Suprapubic skin (tissue), 4 donors: Measurements from ENCODE around the gene EMC6. TPM values are rescaled to one million over a fixed set of nuclear protein-coding genes. Genes with fewer than 3 reads are reported as not detected.

Experiments
- DNase-seq, 2 donors: peaks; one replicate each; pipeline ENCODE4 v3.0.0-alpha.2; 2019; ENCODE audit warnings: low spot score in 2 of 2
- H3K27ac ChIP-seq: fragments of 200-600 bp; sonication (generic); one replicate; pipeline ENCODE4 v1.5.1; 2019
- H3K27me3 ChIP-seq: fragments of 200-600 bp; sonication (generic); one replicate; pipeline ENCODE4 v1.5.1; 2019
- H3K36me3 ChIP-seq: fragments of 200-600 bp; sonication (generic); one replicate; pipeline ENCODE4 v1.5.1; 2019
- H3K4me1 ChIP-seq: fragments of 200-600 bp; sonication (generic); one replicate; pipeline ENCODE4 v1.5.1; 2019
- H3K4me3 ChIP-seq: fragments of 200-600 bp; sonication (generic); one replicate; pipeline ENCODE4 v1.5.1; 2019; ENCODE audit warnings: mild to moderate bottlenecking
- H3K9me3 ChIP-seq: fragments of 200-600 bp; sonication (generic); one replicate; pipeline ENCODE4 v1.5.1; 2019
- CTCF ChIP-seq, 2 donors: fragments of 200-600 bp in 1 of 2; fragments of 450-650 bp in 1 of 2; sonication (generic) in 1 of 2; IDR thresholded peaks; one replicate each; pipeline ENCODE4 v1.5.1; 2016 to 2019; ENCODE audit warnings: antibody characterized with exemption in 2 of 2, mild to moderate bottlenecking in 1 of 2, moderate library complexity in 1 of 2
- EP300 ChIP-seq: sonication (generic); formaldehyde crosslinking; IDR thresholded peaks from one replicate; pipeline ENCODE4 v1.6.1; 2017; ENCODE audit warnings: antibody characterized with exemption
- POLR2A ChIP-seq, 2 donors: fragments of 450-650 bp; IDR thresholded peaks; one replicate each; pipeline ENCODE4 v1.6.1; 2017; ENCODE audit warnings: antibody characterized with exemption in 2 of 2, mild to moderate bottlenecking in 2 of 2, moderate library complexity in 2 of 2
- POLR2AphosphoS5 ChIP-seq, 3 donors: sonication (generic); formaldehyde crosslinking; IDR thresholded peaks; one replicate each; pipeline ENCODE4 v1.6.1; 2017; ENCODE audit warnings: antibody characterized with exemption in 3 of 3
- WGBS: methylation state at CpG from one replicate; pipeline ENCODE4 v1.1.5; 2018; 5-methylcytosine and 5-hydroxymethylcytosine counted together
- total RNA-seq, 4 donors: library from RNA; depleted of rRNA; stranded (reverse); fragments of >200 nt; gene quantifications; one replicate each; pipeline ENCODE4 v1.1.0, GENCODE V29; 2016

Gene EMC6
- total RNA-seq, 4 donors from 2014 or later = 3.3 to 17.6 (median 10.4) TPM

- no peaks in the 10 kb centered on the region for H3K9me3 ChIP-seq
- no peak for TF ChIP-seq EP300
- no peak for TF ChIP-seq CTCF (IDR thresholded peaks at IDR 0.05)
- TF ChIP-seq POLR2A (IDR thresholded peaks at IDR 0.05) = no peak
- no peak for TF ChIP-seq POLR2AphosphoS5 (IDR thresholded peaks at IDR 0.05)
- WGBS = 87% methylated on average over 11 of the region's 11 CpGs
- no peak overlapping the region for H3K4me3 ChIP-seq
- H3K27ac ChIP-seq = no peak overlapping the region
- no peak for DNase-seq
- H3K27me3 ChIP-seq = no peaks in the 10 kb centered on the region
- peaks cover 72% of the 10 kb centered on the region for H3K36me3 ChIP-seq
- H3K4me1 ChIP-seq = no peaks in the 10 kb centered on the region
These were observed 40.8 kb upstream of the EMC6 start for GRCh38 chr17:3627769-3628167.

DNA sequence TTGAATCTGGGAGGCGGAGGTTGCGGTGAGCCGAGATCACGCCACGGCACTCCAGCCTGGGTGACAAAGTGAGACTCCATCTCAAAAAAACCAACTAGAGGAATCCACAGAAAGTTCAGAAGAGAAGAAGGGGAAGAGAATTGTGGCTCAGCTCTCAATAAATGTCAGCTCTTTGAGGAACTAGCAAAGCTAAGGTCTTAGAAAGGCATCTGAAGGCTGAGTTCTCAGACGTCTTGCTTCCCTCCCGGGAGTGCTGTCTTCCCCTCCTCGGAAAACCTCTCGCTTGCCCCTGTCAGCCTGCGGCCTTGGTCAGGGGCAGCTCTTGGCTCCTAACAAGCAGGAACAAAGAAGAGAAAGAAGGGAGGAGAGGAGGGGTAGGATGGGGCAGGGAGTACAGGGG lies 37.8 kb upstream of the EMC6 start:
- no peak for DNase-seq
- Histone ChIP-seq H3K27me3 (no peaks in the 10 kb centered on the region), H3K4me3 (no peak overlapping the region), H3K4me1 (peaks cover 20% of the 10 kb centered on the region), H3K9me3 (no peaks in the 10 kb centered on the region), H3K36me3 (peaks cover 46% of the 10 kb centered on the region), H3K27ac (no peak overlapping the region)
- TF ChIP-seq POLR2AphosphoS5 (IDR thresholded peaks at IDR 0.05) (no peak), POLR2A (IDR thresholded peaks at IDR 0.05) (no peak), EP300 (no peak), CTCF (IDR thresholded peaks at IDR 0.05) (no peak)
- WGBS = 89% methylated on average over 10 of the region's 10 CpGs

- no peak overlapping the region for H3K27ac ChIP-seq
- peaks cover 37% of the 10 kb centered on the region for H3K36me3 ChIP-seq
- TF ChIP-seq POLR2A (IDR thresholded peaks at IDR 0.05) (no peak), POLR2AphosphoS5 (IDR thresholded peaks at IDR 0.05) (no peak), EP300 (no peak), CTCF (IDR thresholded peaks at IDR 0.05) (no peak)
- no peak overlapping the region for H3K4me3 ChIP-seq
- 97% methylated on average over 7 of the region's 7 CpGs for WGBS
- H3K27me3 ChIP-seq = no peaks in the 10 kb centered on the region
- peaks cover 25% of the 10 kb centered on the region for H3K4me1 ChIP-seq
- no peaks in the 10 kb centered on the region for H3K9me3 ChIP-seq
- DNase-seq = no peak
These were observed 36.3 kb upstream of the EMC6 start for GRCh38 chr17:3632287-3632686.

- peak overlapping the region; percentile 75 for H3K4me3 ChIP-seq
- no peaks in the 10 kb centered on the region for H3K9me3 ChIP-seq
- 48% methylated on average over 15 of the region's 38 CpGs for WGBS
- H3K27me3 ChIP-seq = no peaks in the 10 kb centered on the region
- H3K36me3 ChIP-seq = peaks cover 12% of the 10 kb centered on the region
- no peak for DNase-seq
- TF ChIP-seq POLR2A (IDR thresholded peaks at IDR 0.05) = no peak
- no peak for TF ChIP-seq POLR2AphosphoS5 (IDR thresholded peaks at IDR 0.05)
- TF ChIP-seq EP300 = no peak
- no peak for TF ChIP-seq CTCF (IDR thresholded peaks at IDR 0.05)
- H3K4me1 ChIP-seq = peaks cover 31% of the 10 kb centered on the region
- H3K27ac ChIP-seq = peak overlapping the region; percentile 99
These were observed 33.0 kb upstream of the EMC6 start for GRCh38 chr17:3635474-3636153.

GRCh38 chr17:3636154-3636907 lies 32.3 kb upstream of the EMC6 start, which contains the start of the genes CTNS and SHPK:
Gene CTNS, plus strand, starts transcription at chr17:3636760. Its CDS starts 3,447 bp downstream, at chr17:3640207.
Gene SHPK, minus strand, starts transcription at chr17:3636250. Its CDS starts 31 bp downstream, at chr17:3636219.
- DNase-seq = peak; percentile 98
- H3K36me3 ChIP-seq = peaks cover 9% of the 10 kb centered on the region
- no peaks in the 10 kb centered on the region for H3K27me3 ChIP-seq
- H3K4me3 ChIP-seq = peak within 1 kb of the TSS; percentile 75
- peak within 1 kb of the TSS; percentile 99 for H3K27ac ChIP-seq
- peaks cover 31% of the 10 kb centered on the region for H3K4me1 ChIP-seq
- WGBS = no CpG with 5 or more reads among the region's 68 CpGs
- TF ChIP-seq EP300 (no peak), POLR2A (IDR thresholded peaks at IDR 0.05) (peak in 1 of 2 donors; percentile 22), CTCF (IDR thresholded peaks at IDR 0.05) (no peak), POLR2AphosphoS5 (IDR thresholded peaks at IDR 0.05) (peak; percentile 8 to 60 (median 41))
- H3K9me3 ChIP-seq = no peaks in the 10 kb centered on the region
